DMS153 treated with DMSO at 0.1 percent for 48 hours (cell line): Measurements from ENCODE around the gene TNS3.
"Not testable (repeated sequence)": the region's sequence is repeated elsewhere in the genome, so short reads cannot be mapped to it uniquely, and the experiment has no call there.

Experiments used
- DNase-seq: peaks from one replicate; lab custom pipeline; 2025; ENCODE audit not compliant: unreplicated experiment; lab: John Stamatoyannopoulos, UW

The TNS3 gene

DNA sequence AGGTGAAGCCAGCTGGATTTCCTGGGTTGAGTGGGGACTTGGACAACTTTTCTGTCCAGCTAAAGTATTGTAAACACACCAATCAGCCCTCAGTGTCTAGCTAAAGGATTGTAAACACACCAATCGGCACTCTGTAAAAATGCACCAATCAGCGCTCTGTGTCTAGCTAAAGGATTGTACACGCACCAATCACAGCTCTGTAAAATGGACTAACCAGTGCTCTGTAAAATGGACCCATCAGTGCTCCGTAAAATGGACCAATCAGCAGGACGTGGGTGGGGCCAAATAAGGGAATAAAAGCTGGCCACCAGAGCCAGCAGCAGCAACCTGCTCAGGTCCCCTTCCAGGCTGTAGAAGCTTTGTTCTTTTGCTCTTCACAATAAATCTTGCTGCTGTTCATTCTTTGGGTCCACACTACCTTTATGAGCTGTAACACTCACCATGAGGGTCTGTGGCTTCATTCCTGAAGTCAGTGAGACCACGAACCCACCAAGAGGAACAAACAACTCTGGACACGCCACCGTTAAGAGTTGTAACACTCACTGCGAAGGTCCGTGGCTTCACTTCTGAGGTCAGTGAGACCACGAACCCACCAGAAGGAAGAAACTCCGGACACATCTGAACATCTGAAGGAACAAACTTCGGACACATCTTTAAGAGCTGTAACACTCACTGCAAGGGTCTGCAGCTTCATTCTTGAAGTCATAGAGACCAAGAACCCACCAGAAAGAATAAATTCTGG lies 21.8 kb upstream of the TNS3 start:
- not testable (repeated sequence) for DNase-seq

DNA sequence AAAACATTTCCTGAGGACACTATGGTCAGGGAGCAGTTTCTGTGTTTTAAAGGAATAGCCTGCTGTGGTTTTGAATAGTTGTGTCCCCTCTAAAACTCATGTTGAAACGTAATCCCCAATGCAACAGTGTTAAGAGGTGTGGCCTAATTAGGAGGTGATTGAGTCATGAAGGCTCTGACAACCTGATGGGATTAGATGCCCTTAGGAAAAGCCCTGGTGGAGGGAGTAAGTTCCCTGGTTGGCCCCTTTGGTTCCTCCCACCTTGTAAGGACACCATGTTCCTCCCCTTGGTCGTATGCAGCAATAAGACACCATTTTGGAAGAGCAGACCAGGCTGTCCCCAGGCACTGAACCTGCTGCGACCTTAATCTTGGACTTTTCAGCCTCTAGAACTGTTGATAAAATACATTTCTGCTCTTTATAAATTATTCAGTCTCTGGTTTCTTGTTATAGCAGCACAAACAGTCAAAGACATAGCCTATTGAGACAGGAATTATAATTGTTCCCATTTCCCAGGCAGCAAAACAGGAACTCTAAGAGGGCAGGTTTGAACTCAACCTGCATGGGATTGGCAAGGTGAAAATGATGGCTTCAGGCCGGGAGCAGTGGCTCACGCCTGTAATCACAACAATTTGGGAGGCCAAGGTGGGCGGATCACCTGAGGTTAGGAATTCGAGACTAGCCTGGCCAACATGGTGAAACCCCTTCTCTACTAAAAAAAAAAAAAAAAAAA lies 20.5 kb upstream of the TNS3 start:
- DNase-seq: no peak

DNA sequence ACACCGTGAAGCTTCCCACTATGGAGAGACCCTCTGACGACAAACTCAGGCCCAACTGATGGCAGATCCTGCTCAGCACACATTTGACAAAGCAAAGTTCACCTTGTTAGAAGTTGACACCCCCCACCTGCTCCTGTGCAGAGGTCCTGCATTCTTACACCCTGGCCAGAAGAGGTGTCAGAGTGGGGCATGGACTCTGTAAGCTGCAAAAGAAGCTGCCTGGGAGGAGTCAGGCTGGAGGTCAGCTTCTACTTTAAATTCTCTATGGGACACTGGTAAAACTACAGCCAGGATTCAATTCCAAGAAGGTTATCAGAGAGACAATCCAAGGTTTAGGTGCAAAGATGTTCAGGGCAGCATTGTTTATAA lies 20.0 kb upstream of the TNS3 start:
- no peak for DNase-seq

DNA sequence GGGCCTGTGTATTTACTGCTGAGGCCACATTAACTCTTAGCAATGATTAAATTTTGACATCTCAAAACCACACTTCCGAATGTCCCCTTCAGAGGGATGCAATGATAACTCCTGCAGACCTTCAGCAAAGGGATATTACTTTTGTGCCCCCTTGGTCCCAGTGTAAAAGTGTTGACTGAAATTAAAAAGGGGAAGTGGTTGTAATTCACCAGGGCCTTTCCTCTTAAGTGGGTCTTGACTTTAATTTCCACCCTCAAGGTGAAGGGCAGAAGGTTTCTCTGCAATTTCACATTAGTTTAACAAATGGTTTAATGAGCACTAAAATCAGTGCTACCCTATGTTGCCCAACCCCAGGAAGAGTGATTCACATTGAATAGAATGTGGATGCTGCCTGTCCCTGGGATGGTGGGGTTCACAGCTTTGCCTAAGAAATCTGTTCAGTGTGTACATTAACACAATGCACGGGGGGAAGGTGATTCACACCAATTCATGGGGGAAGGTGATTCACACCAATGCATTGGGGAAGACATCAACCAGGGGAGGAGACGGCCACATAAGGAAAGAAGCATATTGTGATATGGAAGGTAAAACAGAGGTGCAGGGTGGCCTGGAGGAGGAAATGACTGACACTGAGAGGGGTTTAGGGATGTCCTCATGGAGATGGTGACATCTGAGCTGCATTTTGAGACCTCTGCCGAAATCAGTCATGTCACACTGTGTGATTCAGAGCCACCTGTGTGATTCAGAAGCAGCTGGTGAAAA lies 19.4 kb upstream of the TNS3 start:
- no peak for DNase-seq

DNA sequence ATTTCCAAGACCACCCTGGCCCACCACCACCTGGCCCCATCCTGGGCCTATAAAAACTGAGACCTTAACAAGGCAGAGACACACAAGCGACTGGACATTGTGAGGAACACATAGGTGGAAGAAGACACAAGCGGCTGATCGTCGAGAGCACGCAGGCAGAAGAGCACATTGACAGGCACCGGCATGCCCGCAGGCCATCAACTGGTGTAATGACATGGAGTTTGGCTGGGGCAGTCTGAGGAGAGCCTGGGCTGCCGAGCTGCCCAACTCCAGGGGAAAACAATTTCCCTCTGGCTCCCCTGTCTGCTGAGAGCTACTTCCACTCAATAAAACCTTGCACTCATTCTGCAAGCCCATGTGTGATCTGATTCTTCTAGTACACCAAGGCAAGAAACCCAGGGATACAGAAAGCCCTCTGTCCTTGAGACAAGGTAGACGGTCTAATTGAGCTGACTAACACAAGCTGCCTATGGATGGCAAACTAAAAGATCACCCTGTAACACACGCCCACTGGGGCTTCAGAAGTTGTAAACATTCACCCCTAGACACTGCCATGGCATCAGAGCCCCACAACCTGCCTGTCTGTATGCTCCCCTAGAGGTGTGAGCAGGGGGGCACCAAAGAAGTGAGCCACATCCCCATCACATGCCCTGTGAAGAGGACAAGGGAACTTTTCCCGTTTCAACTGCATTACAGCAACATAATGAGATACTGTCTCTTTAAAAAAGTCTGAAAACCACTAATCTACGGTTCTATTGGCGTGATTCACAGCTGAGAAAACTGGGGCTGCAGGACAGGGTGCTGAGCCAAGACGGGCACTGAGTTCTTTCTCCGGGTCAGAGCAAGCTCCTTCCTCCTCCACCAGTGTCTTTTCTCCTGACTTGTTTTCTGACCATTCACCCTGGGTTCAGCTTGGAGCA lies 18.5 kb upstream of the TNS3 start:
- DNase-seq: no peak

DNA sequence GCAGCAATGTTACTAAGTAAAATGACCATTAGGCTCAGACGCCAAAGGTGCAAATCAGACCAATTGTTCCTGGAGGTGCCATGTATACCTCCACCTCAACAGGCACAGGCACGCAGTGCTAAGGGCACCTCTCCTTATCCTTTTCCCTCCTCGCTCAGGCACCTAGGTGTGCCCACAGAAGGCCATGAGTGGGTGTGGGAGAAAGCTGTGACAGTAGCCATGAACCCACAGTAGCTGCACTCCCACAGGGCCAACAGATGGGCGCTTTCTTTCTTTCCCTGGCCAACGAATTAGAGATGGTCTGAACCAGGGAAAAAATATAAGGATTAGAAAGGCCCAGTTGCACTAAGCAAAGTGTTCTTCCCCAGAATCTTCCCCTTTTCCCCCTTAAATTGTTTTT lies 15.5 kb upstream of the TNS3 start:
- DNase-seq: no peak

DNA sequence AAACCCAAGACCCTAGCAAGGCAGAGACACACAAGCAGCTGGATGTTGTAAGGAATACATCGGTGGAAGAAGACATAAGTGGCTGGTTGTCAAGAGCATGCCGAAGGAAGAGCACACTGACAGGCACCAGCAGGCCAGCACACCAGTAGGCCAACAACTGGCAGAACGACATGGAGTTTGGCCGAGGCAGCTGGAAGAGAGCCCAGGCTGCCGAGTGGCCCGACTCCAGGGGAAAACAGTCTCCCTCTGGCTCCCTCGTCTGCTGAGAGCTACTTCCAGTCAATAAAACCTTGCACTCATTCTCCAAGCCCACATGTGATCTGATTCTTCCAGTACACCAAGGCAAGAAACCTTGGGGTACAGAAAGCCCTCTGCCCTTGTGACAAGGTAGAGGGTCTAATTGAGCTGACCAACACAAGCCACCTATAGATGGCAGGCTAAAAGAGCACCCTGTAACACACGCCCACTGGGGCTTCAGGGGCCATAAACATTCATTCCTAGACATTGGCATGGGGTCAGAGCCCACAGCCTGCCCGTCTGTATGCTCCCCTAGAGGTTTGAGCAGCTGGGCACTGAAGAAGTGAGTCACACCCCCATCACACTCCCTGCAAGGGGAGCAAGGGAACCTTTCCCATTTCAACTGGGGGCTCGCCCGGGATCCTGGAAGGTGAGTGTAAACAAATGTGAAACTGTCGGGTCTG lies 14.7 kb upstream of the TNS3 start:
- DNase-seq: no peak

DNA sequence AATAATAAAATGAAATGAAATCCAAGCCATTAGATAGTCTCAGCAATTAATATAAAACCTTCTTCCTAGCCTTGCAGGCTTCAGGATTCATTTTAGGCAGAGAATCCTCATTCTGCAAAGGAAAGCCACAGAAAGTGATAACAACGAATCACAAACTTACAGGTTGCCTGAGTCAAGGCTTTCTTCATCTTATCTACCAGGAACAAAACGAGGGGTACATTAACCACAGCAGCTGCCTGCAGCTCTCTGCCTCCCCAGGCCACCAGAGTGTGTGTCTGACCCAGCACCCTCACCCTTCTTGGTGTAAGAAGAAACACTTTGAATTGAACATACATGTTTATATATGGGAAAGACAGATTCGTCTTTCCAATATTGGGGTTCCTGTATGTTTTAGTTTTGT lies 12.5 kb upstream of the TNS3 start:
- no peak for DNase-seq

DNA sequence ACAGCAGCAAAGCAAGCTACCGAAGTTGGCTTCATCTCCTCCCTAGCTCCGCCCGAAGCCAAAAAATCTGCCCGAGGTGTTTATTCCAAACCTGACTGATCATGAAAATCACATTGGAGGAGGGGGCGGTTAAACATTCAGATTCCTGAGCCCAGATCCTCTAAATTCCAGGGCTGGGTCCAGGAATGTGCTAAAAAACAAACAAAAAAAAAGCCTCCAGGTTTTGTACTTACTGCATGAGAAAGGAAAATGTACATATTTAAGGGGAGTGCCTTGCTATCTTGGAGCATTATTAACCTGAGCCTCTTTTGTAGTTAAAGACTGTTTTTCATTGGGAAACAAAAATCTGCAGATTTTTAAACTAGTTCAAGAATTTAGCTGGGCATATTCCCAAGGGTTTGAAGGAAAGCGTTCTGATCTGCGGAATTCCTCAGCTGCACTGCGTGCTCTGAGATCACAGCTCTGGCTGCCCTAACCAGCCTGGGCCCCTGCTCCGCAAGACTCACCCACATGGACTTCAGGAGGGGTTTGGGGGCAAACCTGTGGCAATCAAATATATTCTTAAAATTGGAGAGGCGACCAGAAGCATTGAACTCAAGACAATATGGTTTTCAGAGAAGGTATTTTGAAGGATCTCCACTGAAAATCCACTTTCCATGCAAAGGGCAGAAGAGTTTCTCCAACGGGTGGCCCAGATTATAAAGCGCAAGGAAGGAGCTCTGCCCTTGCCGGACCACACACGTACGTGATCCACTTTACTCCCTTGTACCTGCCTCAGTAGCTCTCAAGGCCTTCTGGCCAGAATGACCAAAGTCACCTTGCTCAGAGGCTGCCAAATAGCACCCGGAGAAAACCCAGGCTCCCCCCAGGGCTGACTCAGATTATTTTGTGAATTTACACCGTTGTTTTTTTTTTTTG lies 10.0 kb upstream of the TNS3 start:
- no peak for DNase-seq

DNA sequence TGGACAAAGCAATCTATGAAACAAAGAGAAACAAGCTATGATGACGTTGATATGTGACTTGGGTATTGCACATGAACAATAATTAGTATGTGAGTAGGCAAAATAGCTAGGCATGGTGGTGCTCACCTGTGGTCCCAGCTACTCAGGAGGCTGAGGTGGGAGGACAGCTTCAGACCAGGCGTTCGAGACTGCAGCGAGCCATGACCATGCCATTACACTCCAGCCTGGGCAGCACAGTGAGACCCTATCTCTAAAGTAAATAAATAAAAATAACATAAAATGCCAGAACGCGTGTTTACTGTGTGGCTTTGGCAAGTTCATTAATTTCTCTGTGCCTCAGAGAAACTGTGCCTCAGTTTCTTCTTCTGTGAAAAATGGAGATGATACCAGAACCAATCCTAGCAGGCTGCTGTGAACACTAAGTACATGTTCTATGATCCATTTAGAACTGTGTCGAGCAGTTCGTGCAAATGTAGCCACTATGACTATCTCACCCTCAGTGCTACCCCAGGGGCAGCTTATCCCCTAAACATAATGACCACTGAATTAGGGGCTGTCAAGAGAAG lies 9.3 kb upstream of the TNS3 start:
- no peak for DNase-seq

DNA sequence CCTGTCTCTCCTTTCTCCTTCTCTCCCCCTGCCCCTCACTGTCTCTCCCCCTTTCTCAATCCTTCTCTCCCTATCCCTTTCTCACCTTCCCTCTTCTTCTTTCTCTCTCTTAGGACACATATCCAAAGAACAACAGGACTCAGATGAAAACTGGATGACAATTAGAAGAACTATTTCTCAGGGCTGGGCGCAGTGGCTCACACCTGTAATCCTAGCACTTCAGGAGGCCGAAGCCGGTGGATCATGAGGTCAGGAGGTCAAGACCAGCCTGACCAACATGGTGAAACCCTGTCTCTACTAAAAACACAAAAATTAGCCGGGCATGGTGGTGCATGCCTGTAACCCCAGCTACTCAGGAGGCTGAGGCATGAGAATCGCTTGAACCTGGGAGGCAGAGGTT lies 8.3 kb upstream of the TNS3 start:
- DNase-seq: not testable (repeated sequence)

DNA sequence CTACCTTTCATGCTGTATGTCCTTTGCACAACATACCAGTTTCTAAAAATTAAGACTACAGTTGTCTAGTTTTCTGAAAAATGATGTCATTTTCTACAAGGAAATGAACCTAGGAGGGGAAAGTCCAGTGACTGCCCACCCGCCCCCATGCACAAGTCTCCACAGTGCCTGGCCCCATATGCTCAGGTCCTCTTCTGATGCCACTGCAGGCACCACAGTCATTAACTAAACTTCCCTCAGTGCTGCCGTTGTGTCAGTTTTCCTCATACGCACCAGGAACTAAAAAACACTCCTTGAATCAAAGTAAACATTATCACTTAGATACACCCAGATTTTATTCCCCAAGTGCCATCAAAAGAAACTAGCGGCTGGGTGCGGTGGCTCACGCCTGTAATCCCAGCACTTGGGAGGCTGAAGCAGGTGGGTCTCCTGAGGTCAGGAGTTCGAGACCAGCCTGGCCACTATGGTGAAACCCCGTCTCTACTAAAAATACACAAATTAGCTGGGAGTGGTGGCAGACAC lies 6.9 kb upstream of the TNS3 start:
- no peak for DNase-seq

DNA sequence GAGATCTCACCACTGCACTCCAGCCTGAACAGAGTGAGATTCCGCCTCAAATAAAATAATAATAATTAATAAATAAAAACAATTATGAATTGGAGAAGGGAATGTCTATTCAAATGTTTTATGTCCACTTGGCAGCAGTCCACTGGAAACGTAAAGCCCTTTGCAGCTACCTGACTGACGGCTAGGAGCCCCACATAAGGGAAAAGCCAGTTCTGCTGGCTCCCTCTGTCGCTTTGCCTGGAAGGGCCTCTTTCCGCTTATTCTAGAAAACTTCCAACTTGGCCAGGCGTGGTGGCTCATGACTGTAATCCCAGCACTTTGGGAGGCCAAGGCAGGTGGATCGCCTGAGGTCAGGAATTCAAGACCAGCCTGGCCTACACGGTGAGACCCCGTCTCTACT lies 6.1 kb upstream of the TNS3 start:
- no peak for DNase-seq

DNA sequence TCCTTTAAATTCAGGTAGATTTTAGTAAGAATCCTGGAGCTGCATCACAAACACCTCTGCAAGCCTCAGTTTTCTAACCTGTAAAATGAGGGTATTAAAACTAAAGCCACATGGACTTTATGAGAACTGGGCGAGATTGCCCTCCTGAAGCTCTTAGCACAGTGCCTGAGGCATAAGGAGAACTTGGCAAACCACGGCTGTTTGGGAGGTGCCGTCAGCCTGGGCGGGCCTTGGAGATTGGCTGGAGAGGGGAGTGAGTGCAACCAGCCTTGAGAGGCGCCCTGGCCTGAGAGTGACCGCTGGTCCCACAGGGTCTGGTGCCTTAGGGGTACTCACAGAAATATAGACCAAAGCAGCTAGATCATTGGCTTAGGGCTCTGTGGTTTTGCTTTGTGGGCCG lies 5.4 kb upstream of the TNS3 start:
- DNase-seq: no peak

DNA sequence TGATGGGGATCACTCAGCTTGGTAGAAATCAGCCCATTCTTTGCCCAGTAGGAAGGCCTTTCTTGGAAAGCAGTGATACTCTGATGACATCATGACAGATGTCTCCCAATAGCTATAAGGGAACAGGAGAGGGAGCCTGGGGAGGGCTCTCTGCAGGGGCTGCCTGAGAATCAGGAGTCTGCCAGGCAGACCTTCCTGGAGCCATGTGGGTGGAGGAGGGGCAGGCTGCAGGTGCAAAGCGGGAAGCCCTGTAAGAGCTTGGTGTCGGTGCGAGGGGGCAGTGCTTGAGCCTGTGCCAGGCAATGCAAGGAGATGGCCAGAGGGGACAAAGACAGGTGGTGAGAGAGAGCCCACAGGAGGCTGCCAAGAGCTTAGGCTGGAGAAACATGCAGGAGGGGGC lies 5.0 kb upstream of the TNS3 start:
- no peak for DNase-seq

DNA sequence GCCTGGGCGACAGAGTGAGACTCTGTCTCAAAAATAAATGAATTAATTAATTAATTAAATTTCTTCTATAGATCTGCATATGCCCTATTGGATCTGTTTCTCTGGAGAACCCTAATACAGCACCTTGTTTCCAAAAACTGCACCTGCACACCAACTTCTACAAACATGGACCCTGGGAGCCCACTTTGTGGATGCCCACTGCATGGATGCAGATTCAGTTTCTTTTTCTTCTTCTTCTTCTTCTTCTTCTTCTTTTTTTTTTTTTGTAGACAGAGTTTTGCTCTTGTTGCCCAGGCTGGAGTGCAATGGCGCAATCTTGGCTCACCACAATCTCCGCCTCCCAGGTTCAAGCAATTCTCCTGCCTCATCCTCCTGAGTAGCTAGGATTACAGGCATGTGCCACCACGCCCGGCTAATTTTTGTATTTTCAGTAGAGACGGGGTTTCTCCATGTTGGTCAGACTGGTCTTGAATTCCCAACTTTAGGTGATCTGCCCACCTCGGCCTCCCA lies 4.3 kb upstream of the TNS3 start:
- DNase-seq: not testable (repeated sequence)

DNA sequence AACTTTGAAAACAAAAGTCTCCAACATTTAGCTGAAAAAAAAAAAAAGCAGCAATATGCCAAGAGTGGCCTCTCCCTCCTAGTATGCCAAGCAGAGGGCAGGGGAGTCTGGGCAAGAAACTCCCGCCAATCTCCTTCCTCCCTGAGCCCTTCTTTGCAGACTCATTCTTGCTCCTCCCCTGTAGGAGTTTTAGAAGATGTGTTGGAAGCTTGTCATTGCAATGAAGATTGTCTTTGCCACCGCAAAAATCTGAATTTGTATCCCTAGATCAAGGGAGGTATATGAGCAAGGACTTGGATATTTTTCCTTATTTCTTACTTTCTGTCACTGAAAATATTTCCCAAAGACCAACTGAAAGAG lies 2.6 kb upstream of the TNS3 start:
- no peak for DNase-seq

DNA sequence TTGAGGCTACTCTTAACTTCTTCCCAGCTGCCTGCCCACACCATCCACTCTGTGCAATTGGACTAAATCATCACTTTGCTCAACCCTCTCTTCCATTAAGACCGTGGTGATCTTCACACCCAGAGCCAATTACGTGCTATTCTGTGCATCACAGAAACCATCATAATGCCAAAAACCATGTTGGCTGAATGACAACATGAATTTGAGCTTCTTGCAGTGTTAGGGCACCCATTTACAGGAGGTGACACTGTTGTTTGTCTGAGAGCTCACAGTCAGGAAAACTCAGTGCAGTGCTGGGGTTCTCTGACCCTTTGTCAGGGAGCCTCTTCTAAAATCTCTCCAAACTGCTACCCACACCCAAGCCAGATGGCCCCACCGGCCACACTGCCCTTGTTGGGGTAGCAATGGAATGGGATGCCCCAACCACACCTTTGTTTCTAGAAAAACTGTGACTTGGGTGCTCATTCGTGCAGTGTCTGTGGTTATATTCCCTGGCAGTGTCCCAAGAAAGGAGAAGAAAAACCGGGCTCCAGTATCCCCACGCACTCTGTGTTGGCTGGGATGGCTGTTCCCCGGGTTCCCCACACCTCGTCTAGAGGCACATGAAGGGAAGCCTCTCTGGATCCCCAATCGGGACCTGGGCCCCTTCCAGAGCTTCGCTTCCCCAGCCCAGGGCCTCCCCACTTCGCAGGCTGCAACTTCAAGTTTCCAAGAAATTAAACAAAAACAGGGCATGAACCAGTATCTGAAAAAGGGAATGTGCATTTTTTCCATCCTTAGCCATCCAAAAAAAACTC lies 2.0 kb upstream of the TNS3 start:
- no peak for DNase-seq
